PC-9 (cell line): ENCODE results near the gene ATP13A2. TPM values are rescaled to one million over a fixed set of nuclear protein-coding genes. Genes with fewer than 3 reads are reported as not detected.

Experiments used
- BruUV-seq: library from RNA; stranded (reverse); fragments of 400-500 nt; replicated peaks from 2 replicates; lab custom pipeline; 2021; lab: Mats Ljungman, UMichigan
- CTCF ChIA-PET: fragments of 300-600 bp; sonication (Branson Sonifier 250); formaldehyde crosslinking; loops from one replicate; lab custom pipeline; 2022; ENCODE audit warnings: antibody characterized with exemption; lab: Charles Lee
- POLR2A ChIA-PET: fragments of 300-600 bp; sonication (Branson Sonifier 250); formaldehyde crosslinking; loops from one replicate; lab custom pipeline; 2022; ENCODE audit warnings: antibody characterized with exemption; ENCODE audit not compliant: unreplicated experiment; lab: Charles Lee
- DNase-seq, 2 experiments: peaks; one replicate each; pipeline versions ENCODE4 v3.0.0 to v3.0.0-alpha.2; 2015 to 2022; ENCODE audit warnings: mixed read lengths in 1 of 2
- H2AFZ ChIP-seq: fragments of 200-600 bp; sonication (generic); 2 replicates; pipeline ENCODE4 v1.8.1; 2017; ENCODE audit warnings: antibody characterized with exemption
- H3F3A ChIP-seq: fragments of 200-600 bp; sonication (generic); 2 replicates; pipeline ENCODE4 v1.8.1; 2017; ENCODE audit warnings: antibody characterized with exemption, mild to moderate bottlenecking, low read depth; ENCODE audit not compliant: insufficient read depth
- H3K27ac ChIP-seq: fragments of 200-600 bp; sonication (generic); 2 replicates; pipeline ENCODE4 v1.6.1; 2016; ENCODE audit warnings: mixed run types
- H3K27me3 ChIP-seq: fragments of 200-600 bp; sonication (generic); 2 replicates; pipeline ENCODE4 v1.6.1; 2016; ENCODE audit warnings: low read depth, mixed run types; ENCODE audit not compliant: insufficient read depth
- H3K36me3 ChIP-seq: fragments of 200-600 bp; sonication (generic); 2 replicates; pipeline ENCODE4 v1.6.1; 2016; ENCODE audit warnings: low read depth, mixed run types
- H3K4me1 ChIP-seq: fragments of 200-600 bp; sonication (generic); replicated peaks from 2 replicates; pipeline ENCODE4 v1.6.1; 2016; ENCODE audit warnings: mixed run types; ENCODE audit not compliant: insufficient read depth
- H3K4me2 ChIP-seq: fragments of 200-600 bp; sonication (generic); 2 replicates; pipeline ENCODE4 v1.6.1; 2017; ENCODE audit warnings: mixed run types
- H3K4me3 ChIP-seq: fragments of 200-600 bp; sonication (generic); 2 replicates; pipeline ENCODE4 v1.6.1; 2016; ENCODE audit warnings: mixed run types
- H3K79me2 ChIP-seq: fragments of 200-600 bp; sonication (generic); 2 replicates; pipeline ENCODE4 v1.6.1; 2017; ENCODE audit warnings: low read depth, mixed run types
- H3K9me2 ChIP-seq: fragments of 200-600 bp; sonication (generic); 2 replicates; pipeline ENCODE4 v1.8.1; 2017; ENCODE audit warnings: mild to moderate bottlenecking; ENCODE audit not compliant: insufficient read depth
- H3K9me3 ChIP-seq: fragments of 200-600 bp; sonication (generic); 2 replicates; pipeline ENCODE4 v1.8.1; 2016; ENCODE audit warnings: low read depth; ENCODE audit not compliant: insufficient read depth
- H4K20me1 ChIP-seq: fragments of 200-600 bp; sonication (generic); 2 replicates; pipeline ENCODE4 v1.8.1; 2017; ENCODE audit not compliant: insufficient read depth
- CTCF ChIP-seq: fragments of 200-600 bp; sonication (generic); conservative IDR thresholded peaks from 2 replicates; pipeline ENCODE4 v1.6.1; 2017; ENCODE audit warnings: mixed run types, antibody characterized with exemption, mild to moderate bottlenecking, moderate library complexity
- EZH2 ChIP-seq: fragments of 200-600 bp; sonication (generic); IDR thresholded peaks from 2 replicates; pipeline ENCODE4 v1.8.0; 2017; ENCODE audit warnings: antibody characterized with exemption, low read depth
- intact Hi-C: fragments of 100-400 bp; cut with micrococcal nuclease; formaldehyde crosslinking; loops from one replicate; pipeline ENCODE4 v1.10.0; 2022; ENCODE audit not compliant: unreplicated experiment
- total RNA-seq: library from RNA; stranded (reverse); gene quantifications from 2 replicates; pipeline ENCODE4 v1.2.3, GENCODE V29; 2021

Gene ATP13A2
- total RNA-seq, 1 experiment from 2014 or later, result 39.9 TPM

DNA sequence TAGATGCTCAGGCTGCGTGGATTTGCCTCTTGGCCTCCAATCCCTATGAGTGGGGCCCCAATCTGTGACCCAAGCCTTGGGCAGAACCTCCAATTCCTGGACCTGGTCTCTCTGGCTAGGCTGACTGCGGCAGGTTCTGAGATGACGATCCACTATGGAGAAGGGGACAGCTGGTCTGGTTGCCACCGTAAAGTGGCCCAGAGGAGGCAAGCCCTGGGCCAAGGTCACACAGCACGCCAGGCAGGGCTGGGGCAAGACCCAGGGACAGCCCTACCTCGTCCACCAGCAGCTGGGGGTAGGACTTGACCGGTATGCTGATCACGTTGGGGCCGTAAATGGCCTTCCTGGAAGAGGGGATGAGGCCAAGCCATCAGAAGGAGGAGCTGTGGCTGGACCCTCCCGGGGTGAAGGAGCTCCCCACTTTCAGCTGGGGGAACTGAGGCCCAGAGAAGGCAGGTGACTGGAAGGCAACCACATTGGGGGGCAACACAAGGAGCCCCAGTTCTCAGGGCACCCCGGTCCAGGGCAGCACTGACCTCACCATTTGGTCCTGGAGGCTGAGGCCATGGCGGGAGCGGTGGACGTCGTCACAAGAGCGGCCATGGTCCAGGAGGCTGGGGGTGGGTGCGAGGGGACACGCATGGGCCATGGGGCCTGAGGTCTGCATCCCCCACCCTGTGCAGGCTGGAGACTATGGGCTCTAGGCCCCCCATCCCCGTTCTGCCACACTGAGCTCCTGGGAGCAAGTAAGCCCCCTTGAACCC lies 9.8 kb downstream of the ATP13A2 start:
- TF ChIP-seq EZH2 (no peak), CTCF (no peak)
- POLR2A ChIA-PET, result no interaction called here
- Histone ChIP-seq H2AFZ (no peak overlapping the region), H3K36me3 (no peaks in the 10 kb centered on the region), H3K27me3 (no peaks in the 10 kb centered on the region), H3F3A (peaks cover 16% of the 10 kb centered on the region), H3K4me1 (0 out of 2 replicates have a peak, but pooled peaks cover 4% of the 10 kb centered on the region), H3K79me2 (no peaks in the 10 kb centered on the region), H3K9me3 (no peaks in the 10 kb centered on the region), H3K27ac (no peak overlapping the region), H3K9me2 (no peaks in the 10 kb centered on the region), H3K4me2 (no peak overlapping the region), H4K20me1 (no peaks in the 10 kb centered on the region), H3K4me3 (no peak overlapping the region)
- intact Hi-C loops, result no loop called here
- no TSS peak for BruUV-seq
- no peak for DNase-seq
- CTCF ChIA-PET, result no interaction called here

DNA sequence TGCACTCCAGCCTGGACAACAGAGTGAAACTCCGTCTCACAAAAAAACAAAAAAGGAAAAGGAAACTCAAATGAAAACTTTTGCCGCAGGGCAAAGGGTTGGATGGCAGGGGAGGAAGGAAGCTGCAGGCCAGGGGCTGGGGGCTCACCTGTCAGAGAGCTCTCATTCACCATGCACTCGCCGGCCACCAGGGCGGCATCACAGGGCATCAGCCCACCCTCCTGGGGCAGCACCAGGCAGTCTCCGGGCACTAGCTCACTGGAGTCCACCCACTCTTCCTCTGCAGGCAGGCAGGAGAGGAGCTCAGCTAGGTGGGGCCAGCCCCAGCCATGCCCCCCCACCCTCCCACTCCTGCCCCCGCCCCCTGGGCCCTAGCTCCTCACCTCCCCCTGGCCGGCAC lies 11.9 kb downstream of the ATP13A2 start:
- TF ChIP-seq EZH2, result no peak
- TF ChIP-seq CTCF, result no peak
- H4K20me1 ChIP-seq, result no peaks in the 10 kb centered on the region
- no peak for DNase-seq
- BruUV-seq, result no TSS peak
- no peak overlapping the region for H3K4me3 ChIP-seq
- CTCF ChIA-PET, result interaction anchor here (1.1 kb wide), 1 partner anchor 283 kb away, joined by 3 read pairs; no protein-coding TSS in a partner anchor
- no peak overlapping the region for H2AFZ ChIP-seq
- no peaks in the 10 kb centered on the region for H3K9me2 ChIP-seq
- intact Hi-C loops, result no loop called here
- POLR2A ChIA-PET, result no interaction called here
- no peaks in the 10 kb centered on the region for H3K9me3 ChIP-seq
- H3K27ac ChIP-seq, result no peak overlapping the region
- H3K27me3 ChIP-seq, result no peaks in the 10 kb centered on the region
- H3F3A ChIP-seq, result peaks cover 16% of the 10 kb centered on the region
- no peaks in the 10 kb centered on the region for H3K36me3 ChIP-seq
- no peaks in the 10 kb centered on the region for H3K79me2 ChIP-seq
- no peak overlapping the region for H3K4me2 ChIP-seq
- H3K4me1 ChIP-seq, result 0 out of 2 replicates have a peak, but pooled peaks cover 4% of the 10 kb centered on the region

- H3K27me3 ChIP-seq, result no peaks in the 10 kb centered on the region
- no peak overlapping the region for H3K4me2 ChIP-seq
- POLR2A ChIA-PET, result no interaction called here
- H3K9me2 ChIP-seq, result no peaks in the 10 kb centered on the region
- H3K27ac ChIP-seq, result no peak overlapping the region
- H3F3A ChIP-seq, result peaks cover 7% of the 10 kb centered on the region; the same call in 1 of the 2 replicates
- H2AFZ ChIP-seq, result no peak overlapping the region
- no peaks in the 10 kb centered on the region for H3K9me3 ChIP-seq
- CTCF ChIA-PET, result no interaction called here
- no peaks in the 10 kb centered on the region for H3K36me3 ChIP-seq
- H3K79me2 ChIP-seq, result no peaks in the 10 kb centered on the region
- DNase-seq, result no peak
- BruUV-seq, result no TSS peak
- no peaks in the 10 kb centered on the region for H4K20me1 ChIP-seq
- no peaks in the 10 kb centered on the region for H3K4me1 ChIP-seq
- no peak overlapping the region for H3K4me3 ChIP-seq
- no peak for TF ChIP-seq EZH2
- no peak for TF ChIP-seq CTCF
- intact Hi-C loops, result no loop called here
These were observed 13.1 kb downstream of the ATP13A2 start for GRCh38 chr1:16998589-16998988.
